GM06990 (cell line): ENCODE data around the gene EIF2B5.
A peak's percentile ranks its signal among the peaks of the same experiment; 100 is the strongest.

Source experiments
- DNase-seq: peaks from one replicate; pipeline ENCODE4 v3.0.0-alpha.2; 2011; ENCODE audit not compliant: insufficient read length; ENCODE audit errors: extremely low read depth
- H3K27me3 ChIP-seq: replicated peaks from 2 replicates; pipeline ENCODE4 v1.6.0; 2011; ENCODE audit warnings: low read length; ENCODE audit not compliant: control insufficient read depth, insufficient read depth
- H3K36me3 ChIP-seq: 2 replicates; pipeline ENCODE4 v1.5.1; 2011; ENCODE audit warnings: low read length; ENCODE audit not compliant: control insufficient read depth, insufficient read depth
- H3K4me3 ChIP-seq: replicated peaks from 2 replicates; pipeline ENCODE4 v1.5.1; 2011; ENCODE audit warnings: low read depth, mild to moderate bottlenecking, control low read depth, low read length
- TF ChIP-seq, protein P1 (sequence below): IDR thresholded peaks from 2 replicates; pipeline ENCODE4 v1.5.1; 2011; ENCODE audit warnings: low read length, control low read depth, mild to moderate bottlenecking, inconsistent platforms; ENCODE audit not compliant: insufficient read depth, poor library complexity, severe bottlenecking

Gene EIF2B5

DNA sequence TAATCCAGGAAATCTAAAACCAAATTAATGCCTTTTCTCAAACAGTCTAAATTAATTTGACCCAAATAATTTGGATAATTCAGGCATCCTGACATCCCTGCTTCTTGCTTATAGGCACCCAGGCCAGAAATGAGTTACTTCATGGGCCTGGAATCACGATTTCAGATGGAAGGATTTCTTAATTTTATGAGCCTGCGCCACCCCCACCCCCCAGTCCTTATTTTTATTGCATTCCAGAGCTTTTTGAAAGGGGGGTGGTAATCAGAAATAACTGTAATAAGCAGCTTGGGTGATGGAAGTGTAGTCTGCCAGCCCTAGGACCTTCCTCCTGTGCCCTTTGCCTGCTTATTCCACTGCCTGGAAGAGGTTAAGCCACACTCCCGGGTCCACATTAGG lies 40.8 kb downstream of the EIF2B5 start:
- Histone ChIP-seq H3K36me3 (peaks cover 40% of the 10 kb centered on the region), H3K4me3 (peak overlapping the region; percentile 82), H3K27me3 (no peaks in the 10 kb centered on the region)
- TF ChIP-seq, protein P1, sequence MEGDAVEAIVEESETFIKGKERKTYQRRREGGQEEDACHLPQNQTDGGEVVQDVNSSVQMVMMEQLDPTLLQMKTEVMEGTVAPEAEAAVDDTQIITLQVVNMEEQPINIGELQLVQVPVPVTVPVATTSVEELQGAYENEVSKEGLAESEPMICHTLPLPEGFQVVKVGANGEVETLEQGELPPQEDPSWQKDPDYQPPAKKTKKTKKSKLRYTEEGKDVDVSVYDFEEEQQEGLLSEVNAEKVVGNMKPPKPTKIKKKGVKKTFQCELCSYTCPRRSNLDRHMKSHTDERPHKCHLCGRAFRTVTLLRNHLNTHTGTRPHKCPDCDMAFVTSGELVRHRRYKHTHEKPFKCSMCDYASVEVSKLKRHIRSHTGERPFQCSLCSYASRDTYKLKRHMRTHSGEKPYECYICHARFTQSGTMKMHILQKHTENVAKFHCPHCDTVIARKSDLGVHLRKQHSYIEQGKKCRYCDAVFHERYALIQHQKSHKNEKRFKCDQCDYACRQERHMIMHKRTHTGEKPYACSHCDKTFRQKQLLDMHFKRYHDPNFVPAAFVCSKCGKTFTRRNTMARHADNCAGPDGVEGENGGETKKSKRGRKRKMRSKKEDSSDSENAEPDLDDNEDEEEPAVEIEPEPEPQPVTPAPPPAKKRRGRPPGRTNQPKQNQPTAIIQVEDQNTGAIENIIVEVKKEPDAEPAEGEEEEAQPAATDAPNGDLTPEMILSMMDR = no peak
- DNase-seq = no peak

DNA sequence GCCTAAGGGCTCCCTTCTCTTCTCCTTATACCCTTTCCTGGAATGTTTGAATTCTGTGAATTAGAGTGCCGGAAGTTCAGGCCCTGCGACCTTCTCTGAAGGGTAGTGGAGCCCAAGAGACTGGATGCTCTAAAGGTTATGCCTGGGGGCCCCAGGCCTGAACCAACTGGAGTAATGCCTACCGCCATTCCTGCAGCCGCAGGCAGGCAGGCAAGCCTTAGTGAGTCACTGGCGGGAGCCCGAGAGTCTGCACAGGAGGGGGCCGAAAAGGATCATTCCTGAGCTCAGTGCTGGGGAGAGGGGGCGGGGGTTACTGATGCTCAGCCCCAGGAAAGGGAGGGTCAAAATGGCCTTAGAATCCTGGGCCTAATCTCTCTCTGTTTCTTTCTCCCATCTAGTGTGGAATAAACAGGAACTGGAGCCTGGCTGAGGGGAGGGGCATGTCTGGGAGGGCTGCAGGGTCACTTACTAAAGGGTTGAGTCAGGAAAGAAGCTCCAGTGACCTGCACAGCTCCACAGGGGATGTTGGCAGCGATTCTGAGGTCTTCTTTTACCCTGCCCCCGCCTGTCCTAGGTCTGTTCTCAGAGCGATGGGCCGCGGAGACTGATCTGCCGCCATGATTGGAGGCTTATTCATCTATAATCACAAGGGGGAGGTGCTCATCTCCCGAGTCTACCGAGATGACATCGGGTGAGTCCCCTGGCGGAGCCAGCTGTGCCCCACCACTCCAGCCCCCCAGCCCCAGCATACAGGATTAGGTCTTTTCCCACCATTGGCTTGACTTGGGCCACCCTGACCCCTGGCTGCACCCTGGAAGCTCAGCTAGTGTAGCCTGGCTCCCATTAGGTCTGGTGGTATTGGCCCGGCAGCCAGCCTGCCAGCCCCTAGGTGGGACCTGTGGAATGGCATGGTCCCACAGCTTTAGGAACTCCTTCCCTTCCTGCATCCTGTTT lies 41.5 kb downstream of the EIF2B5 start:
- TF ChIP-seq, protein P1 = no peak
- Histone ChIP-seq H3K4me3 (peak overlapping the region; percentile 82), H3K27me3 (no peaks in the 10 kb centered on the region), H3K36me3 (peaks cover 41% of the 10 kb centered on the region)
- no peak for DNase-seq

DNA sequence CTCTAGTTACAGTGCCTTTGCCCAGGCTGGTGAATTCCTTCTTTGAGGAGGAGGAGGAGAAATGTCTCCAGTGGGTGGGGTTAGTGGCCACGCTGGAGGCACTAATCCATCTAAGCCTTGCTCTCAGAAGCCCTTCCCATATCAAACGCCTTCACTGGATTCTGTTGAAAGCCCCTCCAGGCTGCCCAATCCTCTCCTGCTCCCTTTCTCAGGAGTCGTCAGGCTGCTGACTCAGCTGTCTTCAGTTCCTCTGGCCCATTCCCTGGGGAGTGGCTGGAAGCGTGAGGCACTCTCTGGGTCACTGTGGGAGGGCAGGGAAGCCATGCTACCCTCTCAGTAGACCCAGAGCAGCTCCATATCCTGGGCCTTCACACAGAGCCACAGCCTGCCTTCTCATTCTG lies 42.2 kb downstream of the EIF2B5 start:
- H3K27me3 ChIP-seq = no peaks in the 10 kb centered on the region
- TF ChIP-seq, protein P1 = no peak
- H3K4me3 ChIP-seq = no peak overlapping the region
- no peak for DNase-seq
- H3K36me3 ChIP-seq = peaks cover 44% of the 10 kb centered on the region

DNA sequence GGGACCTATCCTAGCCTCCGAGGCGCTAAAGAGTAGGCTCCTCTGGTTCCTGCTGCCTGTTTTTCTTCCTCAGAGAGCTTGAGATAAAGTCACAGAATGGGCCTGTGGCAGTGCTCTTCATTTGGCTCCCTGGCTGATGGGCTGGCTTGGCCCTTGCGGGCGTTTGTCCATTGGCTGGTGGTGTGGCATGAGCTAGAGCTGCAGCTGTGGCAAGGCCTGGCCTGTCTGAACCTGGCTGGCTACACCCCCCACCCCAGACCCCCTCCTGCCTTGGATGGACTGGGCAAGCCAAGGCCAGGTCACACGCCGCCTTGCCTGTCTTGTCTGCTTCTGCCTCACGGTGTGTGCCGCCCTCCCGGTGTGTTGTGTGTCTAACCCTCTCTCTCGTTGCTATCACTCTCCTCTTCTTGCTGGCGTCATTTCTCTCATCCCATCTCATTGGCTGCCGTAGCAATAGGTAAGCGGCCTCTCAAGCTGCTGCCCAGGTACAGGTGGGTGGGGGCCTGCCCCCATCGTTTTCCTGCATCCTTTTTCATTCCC lies 42.7 kb downstream of the EIF2B5 start:
- TF ChIP-seq, protein P1 = no peak
- Histone ChIP-seq H3K36me3 (peaks cover 46% of the 10 kb centered on the region), H3K27me3 (no peaks in the 10 kb centered on the region), H3K4me3 (no peak overlapping the region)
- DNase-seq = no peak

DNA sequence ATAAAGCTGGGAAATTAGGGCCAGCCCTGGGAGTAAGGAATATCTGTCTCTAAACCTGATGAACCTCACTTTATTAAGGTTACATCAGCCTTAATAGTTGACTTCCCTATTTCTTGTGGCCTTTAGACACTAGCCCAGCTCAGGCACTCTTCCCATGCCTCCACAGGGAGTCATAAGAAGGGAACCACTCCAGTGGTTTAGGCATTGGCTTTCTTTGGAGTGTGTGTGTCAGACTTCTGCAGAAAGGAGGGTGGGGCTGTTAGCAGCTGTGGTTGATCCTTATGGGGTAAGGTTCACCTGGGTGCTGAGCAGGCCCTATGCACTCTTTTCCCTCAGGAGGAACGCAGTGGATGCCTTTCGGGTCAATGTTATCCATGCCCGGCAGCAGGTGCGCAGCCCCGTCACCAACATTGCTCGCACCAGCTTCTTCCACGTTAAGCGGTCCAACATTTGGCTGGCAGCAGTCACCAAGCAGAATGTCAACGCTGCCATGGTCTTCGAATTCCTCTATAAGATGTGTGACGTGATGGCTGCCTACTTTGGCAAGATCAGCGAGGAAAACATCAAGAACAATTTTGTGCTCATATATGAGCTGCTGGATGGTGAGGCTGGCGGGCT lies 43.5 kb downstream of the EIF2B5 start:
- Histone ChIP-seq H3K36me3 (peaks cover 51% of the 10 kb centered on the region), H3K4me3 (no peak overlapping the region), H3K27me3 (no peaks in the 10 kb centered on the region)
- DNase-seq = no peak
- TF ChIP-seq, protein P1 = no peak
